GM19328 (cell line): ENCODE data around the gene SMIM10L2A.
"Not testable (repeated sequence)": the region's sequence is repeated elsewhere in the genome, so short reads cannot be mapped to it uniquely, and the experiment has no call there.

Experiments used
- ATAC-seq: cut with Tn5 transposase; IDR thresholded peaks from one replicate; pipeline ENCODE4 v1.9.1; 2021; ENCODE audit warnings: mild to moderate bottlenecking, moderate library complexity; ENCODE audit not compliant: unreplicated experiment

SMIM10L2A gene

GRCh38 chrX:135421932-135422809 is at the start of gene SMIM10L2A:
Gene SMIM10L2A, plus strand, starts transcription at chrX:135421944. Its CDS starts 188 bp downstream, at chrX:135422132.
- peak; percentile 56 for ATAC-seq

GRCh38 chrX:135373357-135373756 is 48.4 kb upstream of the SMIM10L2A start:
- no peak for ATAC-seq

GRCh38 chrX:135382260-135382659 is 39.5 kb upstream of the SMIM10L2A start:
- no peak for ATAC-seq

GRCh38 chrX:135383249-135383648 is 38.5 kb upstream of the SMIM10L2A start:
- no peak for ATAC-seq

- ATAC-seq: no peak
Measured at GRCh38 chrX:135384161-135384836, 37.4 kb upstream of the SMIM10L2A start.

GRCh38 chrX:135388841-135389240 is 32.9 kb upstream of the SMIM10L2A start:
- ATAC-seq: no peak

GRCh38 chrX:135389243-135389642 is 32.5 kb upstream of the SMIM10L2A start:
- ATAC-seq: no peak

- ATAC-seq: no peak
Measured at GRCh38 chrX:135389717-135390116, 32.0 kb upstream of the SMIM10L2A start.

- no peak for ATAC-seq
Measured at GRCh38 chrX:135391734-135392133, 30.0 kb upstream of the SMIM10L2A start.

GRCh38 chrX:135393051-135393450 is 28.7 kb upstream of the SMIM10L2A start:
- ATAC-seq: no peak

GRCh38 chrX:135395064-135395463 is 26.7 kb upstream of the SMIM10L2A start:
- no peak for ATAC-seq

GRCh38 chrX:135396109-135396508 is 25.6 kb upstream of the SMIM10L2A start:
- no peak for ATAC-seq

- no peak for ATAC-seq
Measured at GRCh38 chrX:135396566-135396965, 25.2 kb upstream of the SMIM10L2A start.

- no peak for ATAC-seq
Measured at GRCh38 chrX:135397652-135398051, 24.1 kb upstream of the SMIM10L2A start.

GRCh38 chrX:135403374-135403773 is 18.4 kb upstream of the SMIM10L2A start:
- no peak for ATAC-seq

- not testable (repeated sequence) for ATAC-seq
Measured at GRCh38 chrX:135406428-135406827, 15.3 kb upstream of the SMIM10L2A start.

- ATAC-seq: no peak
Measured at GRCh38 chrX:135408794-135409193, 12.9 kb upstream of the SMIM10L2A start.

- no peak for ATAC-seq
Measured at GRCh38 chrX:135410861-135411627, 10.7 kb upstream of the SMIM10L2A start.

GRCh38 chrX:135411893-135412292 is 9.9 kb upstream of the SMIM10L2A start:
- ATAC-seq: no peak

GRCh38 chrX:135416546-135416945 is 5.2 kb upstream of the SMIM10L2A start:
- no peak for ATAC-seq

GRCh38 chrX:135420831-135421230 is 913 bp upstream of the SMIM10L2A start:
- no peak for ATAC-seq
